ENCODE measurements around the gene MIOS.
A peak's percentile ranks its signal among the peaks of the same experiment; 100 is the strongest.

MIOS gene

DNA sequence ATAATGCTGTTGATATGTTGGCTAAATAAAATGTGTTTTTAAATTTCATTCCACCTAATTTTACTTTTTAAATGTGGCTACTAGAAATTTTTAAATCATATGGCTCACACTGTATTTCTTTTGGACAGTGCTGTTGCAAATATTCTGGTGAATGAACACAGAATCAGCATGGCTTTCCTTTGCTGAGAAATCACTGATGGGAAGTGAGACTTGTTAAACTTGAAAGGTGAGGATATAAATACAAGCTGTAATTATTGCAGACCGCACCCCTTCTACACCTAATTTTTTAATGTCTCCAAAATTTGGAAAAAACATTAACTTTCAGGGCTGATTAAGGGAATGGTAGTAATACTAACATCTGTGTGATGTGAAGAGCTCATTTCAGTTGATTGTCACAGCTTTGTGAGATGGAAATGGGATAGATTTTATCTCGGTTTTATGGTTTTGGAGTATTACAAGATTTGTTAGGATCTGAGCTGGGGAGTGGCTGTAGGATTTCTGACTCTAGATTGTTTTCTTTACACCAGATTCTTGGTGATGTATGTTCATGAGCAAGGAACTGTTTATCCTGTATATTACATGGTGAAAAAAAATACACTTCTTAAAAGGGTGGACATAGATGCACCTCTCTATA, 1.3 kb downstream of the MIOS start:
- no peaks in the 10 kb centered on the region for H3K9me3 ChIP-seq (ENCODE audit: control insufficient read depth, insufficient read depth, low read length)
- H3K27ac ChIP-seq (ENCODE audit: low read depth, low read length): no peak overlapping the region
- H3K36me3 ChIP-seq (ENCODE audit: control insufficient read depth, insufficient read depth, low read length): peaks cover 28% of the 10 kb centered on the region
- H3K9ac ChIP-seq (ENCODE audit: low read depth, low read length): peak overlapping the region; percentile 88
- peak overlapping the region; percentile 98 for H3K4me3 ChIP-seq (ENCODE audit: low read depth, low read length)
- H3K4me1 ChIP-seq (ENCODE audit: control insufficient read depth, insufficient read depth, low read length): peaks cover 21% of the 10 kb centered on the region
- H3K27me3 ChIP-seq (ENCODE audit: control insufficient read depth, insufficient read depth, low read length): no peaks in the 10 kb centered on the region

- Histone ChIP-seq H3K9me3 (ENCODE audit: control insufficient read depth, insufficient read depth, low read length) (no peaks in the 10 kb centered on the region), H3K4me3 (ENCODE audit: low read depth, low read length) (peak overlapping the region; percentile 98), H3K4me1 (ENCODE audit: control insufficient read depth, insufficient read depth, low read length) (peaks cover 21% of the 10 kb centered on the region), H3K27ac (ENCODE audit: low read depth, low read length) (no peak overlapping the region), H3K9ac (ENCODE audit: low read depth, low read length) (no peak overlapping the region), H3K27me3 (ENCODE audit: control insufficient read depth, insufficient read depth, low read length) (no peaks in the 10 kb centered on the region), H3K36me3 (ENCODE audit: control insufficient read depth, insufficient read depth, low read length) (peaks cover 33% of the 10 kb centered on the region)
These were observed 1.9 kb downstream of the MIOS start for GRCh38 chr7:7568553-7568952.

DNA sequence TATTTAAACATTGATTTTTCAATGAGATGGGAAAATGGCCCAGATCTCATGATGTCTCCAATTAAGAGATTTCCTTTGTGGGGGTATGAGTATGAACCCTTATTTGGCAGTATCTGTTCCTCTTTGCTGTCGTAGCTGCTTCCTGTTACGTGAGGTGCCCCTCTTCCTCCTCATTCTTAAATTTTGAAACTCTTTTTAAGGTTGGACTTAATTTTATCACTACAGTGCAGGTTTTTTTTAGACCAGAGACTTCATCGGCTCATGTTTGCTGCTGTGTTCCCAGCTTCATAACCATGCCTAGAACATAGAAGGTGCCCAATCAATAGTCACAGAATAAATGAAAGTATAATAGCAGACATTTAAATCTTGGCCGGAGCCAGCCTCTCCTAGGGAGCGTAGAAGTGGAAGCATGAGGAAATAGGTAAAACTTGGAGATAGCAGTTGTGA, 2.4 kb downstream of the MIOS start:
- H3K9me3 ChIP-seq (ENCODE audit: control insufficient read depth, insufficient read depth, low read length): no peaks in the 10 kb centered on the region
- H3K27me3 ChIP-seq (ENCODE audit: control insufficient read depth, insufficient read depth, low read length): no peaks in the 10 kb centered on the region
- H3K9ac ChIP-seq (ENCODE audit: low read depth, low read length): no peak overlapping the region
- H3K4me3 ChIP-seq (ENCODE audit: low read depth, low read length): no peak overlapping the region
- no peak overlapping the region for H3K27ac ChIP-seq (ENCODE audit: low read depth, low read length)
- H3K4me1 ChIP-seq (ENCODE audit: control insufficient read depth, insufficient read depth, low read length): peaks cover 21% of the 10 kb centered on the region
- H3K36me3 ChIP-seq (ENCODE audit: control insufficient read depth, insufficient read depth, low read length): peaks cover 38% of the 10 kb centered on the region

DNA sequence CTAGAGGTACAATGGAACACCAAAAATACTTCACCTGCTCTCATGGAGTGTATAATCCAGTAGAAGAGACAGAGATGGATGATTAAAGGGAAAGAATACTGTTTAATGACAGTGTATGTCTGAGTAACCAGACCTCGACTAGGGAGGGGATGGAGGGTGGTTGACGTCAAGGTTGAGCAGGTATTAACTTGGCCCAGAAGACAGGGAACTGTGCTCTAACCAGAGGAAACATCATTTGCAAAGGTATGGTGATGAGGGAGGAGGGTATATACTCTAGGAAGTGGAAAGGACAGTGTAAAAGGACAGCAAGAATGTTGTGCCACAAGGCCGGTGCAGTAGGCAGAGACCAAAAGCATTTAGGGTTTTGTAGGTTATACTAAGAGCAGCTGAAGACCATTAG, 2.9 kb downstream of the MIOS start:
- H3K9me3 ChIP-seq (ENCODE audit: control insufficient read depth, insufficient read depth, low read length): no peaks in the 10 kb centered on the region
- H3K27me3 ChIP-seq (ENCODE audit: control insufficient read depth, insufficient read depth, low read length): no peaks in the 10 kb centered on the region
- no peak overlapping the region for H3K9ac ChIP-seq (ENCODE audit: low read depth, low read length)
- H3K27ac ChIP-seq (ENCODE audit: low read depth, low read length): no peak overlapping the region
- peaks cover 38% of the 10 kb centered on the region for H3K36me3 ChIP-seq (ENCODE audit: control insufficient read depth, insufficient read depth, low read length)
- no peak overlapping the region for H3K4me3 ChIP-seq (ENCODE audit: low read depth, low read length)
- peaks cover 21% of the 10 kb centered on the region for H3K4me1 ChIP-seq (ENCODE audit: control insufficient read depth, insufficient read depth, low read length)

GRCh38 chr7:7570584-7570983, 3.9 kb downstream of the MIOS start:
- H3K27me3 ChIP-seq (ENCODE audit: control insufficient read depth, insufficient read depth, low read length): no peaks in the 10 kb centered on the region
- H3K4me1 ChIP-seq (ENCODE audit: control insufficient read depth, insufficient read depth, low read length): peaks cover 21% of the 10 kb centered on the region
- H3K36me3 ChIP-seq (ENCODE audit: control insufficient read depth, insufficient read depth, low read length): peaks cover 46% of the 10 kb centered on the region
- H3K27ac ChIP-seq (ENCODE audit: low read depth, low read length): no peak overlapping the region
- no peak overlapping the region for H3K4me3 ChIP-seq (ENCODE audit: low read depth, low read length)
- H3K9ac ChIP-seq (ENCODE audit: low read depth, low read length): no peak overlapping the region
- no peaks in the 10 kb centered on the region for H3K9me3 ChIP-seq (ENCODE audit: control insufficient read depth, insufficient read depth, low read length)

DNA sequence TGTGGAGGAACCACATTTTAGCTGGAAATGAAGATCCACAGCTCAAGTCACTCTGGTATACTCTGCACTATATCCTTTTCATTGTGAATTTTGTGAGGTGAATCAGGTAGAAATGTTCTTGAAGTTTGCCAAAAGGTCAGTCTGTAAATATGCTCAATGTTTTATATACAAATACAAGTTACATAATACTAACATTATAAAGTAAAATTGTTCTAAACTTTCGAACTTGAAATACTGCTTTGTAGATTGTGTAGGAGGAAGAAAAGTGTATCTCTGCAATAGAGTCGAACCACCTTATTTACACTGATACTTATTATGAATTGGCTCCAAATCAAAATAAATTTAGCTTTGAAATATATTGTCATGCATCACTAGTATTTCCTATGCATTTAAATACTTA, 7.0 kb downstream of the MIOS start:
- Histone ChIP-seq H3K27ac (ENCODE audit: low read depth, low read length) (no peak overlapping the region), H3K27me3 (ENCODE audit: control insufficient read depth, insufficient read depth, low read length) (no peaks in the 10 kb centered on the region), H3K9ac (ENCODE audit: low read depth, low read length) (no peak overlapping the region), H3K4me1 (ENCODE audit: control insufficient read depth, insufficient read depth, low read length) (peaks cover 3% of the 10 kb centered on the region), H3K36me3 (ENCODE audit: control insufficient read depth, insufficient read depth, low read length) (peaks cover 51% of the 10 kb centered on the region), H3K4me3 (ENCODE audit: low read depth, low read length) (no peak overlapping the region), H3K9me3 (ENCODE audit: control insufficient read depth, insufficient read depth, low read length) (no peaks in the 10 kb centered on the region)

DNA sequence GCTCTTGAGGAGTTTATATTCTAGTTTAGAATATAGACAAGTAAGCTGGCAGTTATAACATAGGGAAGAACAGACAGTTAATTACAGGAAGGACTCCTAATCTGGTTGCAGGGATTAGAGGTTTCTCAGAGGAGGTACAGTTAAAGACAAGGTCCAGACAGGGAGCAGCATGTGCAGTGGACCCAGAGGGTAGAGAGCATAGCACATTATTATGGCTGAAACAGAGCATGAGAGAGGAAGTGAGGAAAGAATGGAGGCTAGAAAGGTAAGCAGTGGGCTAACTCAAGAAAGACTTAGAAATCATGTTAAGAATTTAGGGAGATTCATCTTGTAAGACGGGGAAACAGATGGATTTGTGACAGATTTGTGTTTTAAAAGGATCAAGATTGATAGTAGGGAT, 9.7 kb downstream of the MIOS start:
- Histone ChIP-seq H3K9ac (ENCODE audit: low read depth, low read length) (no peak overlapping the region), H3K4me1 (ENCODE audit: control insufficient read depth, insufficient read depth, low read length) (peaks cover 2% of the 10 kb centered on the region), H3K4me3 (ENCODE audit: low read depth, low read length) (no peak overlapping the region), H3K9me3 (ENCODE audit: control insufficient read depth, insufficient read depth, low read length) (no peaks in the 10 kb centered on the region), H3K36me3 (ENCODE audit: control insufficient read depth, insufficient read depth, low read length) (peaks cover 38% of the 10 kb centered on the region), H3K27me3 (ENCODE audit: control insufficient read depth, insufficient read depth, low read length) (no peaks in the 10 kb centered on the region), H3K27ac (ENCODE audit: low read depth, low read length) (no peak overlapping the region)

- H3K9me3 ChIP-seq (ENCODE audit: control insufficient read depth, insufficient read depth, low read length): no peaks in the 10 kb centered on the region
- H3K36me3 ChIP-seq (ENCODE audit: control insufficient read depth, insufficient read depth, low read length): peaks cover 29% of the 10 kb centered on the region
- no peak overlapping the region for H3K4me3 ChIP-seq (ENCODE audit: low read depth, low read length)
- H3K27ac ChIP-seq (ENCODE audit: low read depth, low read length): no peak overlapping the region
- no peak overlapping the region for H3K9ac ChIP-seq (ENCODE audit: low read depth, low read length)
- no peaks in the 10 kb centered on the region for H3K27me3 ChIP-seq (ENCODE audit: control insufficient read depth, insufficient read depth, low read length)
- peaks cover 12% of the 10 kb centered on the region for H3K4me1 ChIP-seq (ENCODE audit: control insufficient read depth, insufficient read depth, low read length)
These were observed 11.2 kb downstream of the MIOS start for GRCh38 chr7:7577888-7578287.

- no peaks in the 10 kb centered on the region for H3K9me3 ChIP-seq (ENCODE audit: control insufficient read depth, insufficient read depth, low read length)
- H3K27me3 ChIP-seq (ENCODE audit: control insufficient read depth, insufficient read depth, low read length): no peaks in the 10 kb centered on the region
- H3K4me3 ChIP-seq (ENCODE audit: low read depth, low read length): no peak overlapping the region
- no peak overlapping the region for H3K27ac ChIP-seq (ENCODE audit: low read depth, low read length)
- no peak overlapping the region for H3K9ac ChIP-seq (ENCODE audit: low read depth, low read length)
- peaks cover 30% of the 10 kb centered on the region for H3K36me3 ChIP-seq (ENCODE audit: control insufficient read depth, insufficient read depth, low read length)
- H3K4me1 ChIP-seq (ENCODE audit: control insufficient read depth, insufficient read depth, low read length): peaks cover 12% of the 10 kb centered on the region
These were observed 13.0 kb downstream of the MIOS start for GRCh38 chr7:7579638-7580037.

- Histone ChIP-seq H3K27me3 (ENCODE audit: control insufficient read depth, insufficient read depth, low read length) (no peaks in the 10 kb centered on the region), H3K4me3 (ENCODE audit: low read depth, low read length) (0 out of 2 replicates have a peak overlapping the region, but pooled peaks have one; percentile 10), H3K27ac (ENCODE audit: low read depth, low read length) (peak overlapping the region; percentile 86), H3K36me3 (ENCODE audit: control insufficient read depth, insufficient read depth, low read length) (peaks cover 22% of the 10 kb centered on the region), H3K9ac (ENCODE audit: low read depth, low read length) (peak overlapping the region; percentile 57), H3K9me3 (ENCODE audit: control insufficient read depth, insufficient read depth, low read length) (no peaks in the 10 kb centered on the region), H3K4me1 (ENCODE audit: control insufficient read depth, insufficient read depth, low read length) (peaks cover 12% of the 10 kb centered on the region)
These were observed 15.0 kb downstream of the MIOS start for GRCh38 chr7:7581531-7582179.

DNA sequence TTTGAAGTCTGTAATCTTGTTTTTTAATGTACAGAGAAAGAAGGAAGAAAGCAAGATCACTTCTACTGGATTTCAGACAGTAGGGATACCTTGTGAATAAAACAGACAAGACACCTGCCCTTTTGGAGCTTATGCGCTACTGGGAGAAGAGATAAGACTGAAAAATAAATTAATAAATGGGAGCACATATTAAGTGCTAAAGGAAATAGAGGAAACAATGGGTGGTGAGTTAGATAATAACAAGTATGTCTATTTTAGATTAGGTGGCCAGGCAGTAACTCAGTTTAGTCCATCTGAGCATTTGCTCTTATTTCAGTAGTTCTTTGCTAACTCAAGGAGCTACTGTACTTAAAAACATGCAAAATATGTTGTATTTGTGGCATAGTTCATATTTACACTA, 15.9 kb downstream of the MIOS start:
- peaks cover 12% of the 10 kb centered on the region for H3K4me1 ChIP-seq (ENCODE audit: control insufficient read depth, insufficient read depth, low read length)
- H3K27ac ChIP-seq (ENCODE audit: low read depth, low read length): no peak overlapping the region
- no peak overlapping the region for H3K4me3 ChIP-seq (ENCODE audit: low read depth, low read length)
- peaks cover 22% of the 10 kb centered on the region for H3K36me3 ChIP-seq (ENCODE audit: control insufficient read depth, insufficient read depth, low read length)
- H3K9me3 ChIP-seq (ENCODE audit: control insufficient read depth, insufficient read depth, low read length): no peaks in the 10 kb centered on the region
- H3K9ac ChIP-seq (ENCODE audit: low read depth, low read length): no peak overlapping the region
- H3K27me3 ChIP-seq (ENCODE audit: control insufficient read depth, insufficient read depth, low read length): no peaks in the 10 kb centered on the region

Measured in HUES48 (cell line).